HG03139 (cell line): ENCODE results near the gene OR1L6.

Source experiments
- ATAC-seq: cut with Tn5 transposase; IDR thresholded peaks from one replicate; pipeline ENCODE4 v1.9.1; 2021; ENCODE audit not compliant: unreplicated experiment

OR1L6 gene

DNA sequence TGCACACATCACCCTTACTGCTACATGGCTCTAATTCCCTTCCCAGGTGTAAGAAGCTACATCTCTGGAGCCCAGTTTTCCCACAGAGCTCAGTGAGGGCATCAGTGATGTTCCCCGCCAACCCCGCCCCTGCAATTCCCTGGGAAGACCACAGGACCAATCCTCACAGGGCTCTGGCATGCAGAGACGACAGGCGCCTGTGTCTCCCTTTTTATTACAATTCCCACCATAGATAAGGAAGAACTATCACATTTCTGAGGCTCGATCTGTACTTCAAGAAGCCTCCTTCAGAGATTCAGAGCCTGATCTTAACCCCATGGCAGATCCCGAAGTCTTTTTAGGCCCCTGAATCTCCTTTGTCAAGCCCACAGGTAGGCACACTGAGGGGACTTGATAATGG lies at the start of gene OR1L6:
TSS of gene OR1L6 (plus strand) at position 301 of the 400 bp plus-strand sequence. CDS start 7,545 bp downstream, outside the sequence.
- ATAC-seq, result no peak

DNA sequence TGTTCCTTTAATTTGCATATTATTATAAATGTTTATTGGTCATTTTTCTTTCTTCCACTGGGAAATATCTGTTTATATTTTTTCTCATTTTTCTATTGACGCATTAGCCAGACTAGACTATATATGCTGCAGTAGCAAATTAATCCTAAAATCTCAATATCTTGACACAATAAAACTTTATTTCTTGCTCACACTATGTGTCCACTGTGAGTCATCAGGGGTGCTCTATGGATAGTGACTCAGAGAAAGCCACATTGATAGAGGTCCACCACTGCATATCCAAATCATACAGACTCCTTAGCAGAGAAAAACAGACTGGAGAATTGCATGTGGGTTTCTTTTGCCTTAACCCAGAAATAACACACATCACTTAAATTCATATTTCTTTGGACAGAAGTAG lies 46.4 kb upstream of the OR1L6 start:
- no peak for ATAC-seq

DNA sequence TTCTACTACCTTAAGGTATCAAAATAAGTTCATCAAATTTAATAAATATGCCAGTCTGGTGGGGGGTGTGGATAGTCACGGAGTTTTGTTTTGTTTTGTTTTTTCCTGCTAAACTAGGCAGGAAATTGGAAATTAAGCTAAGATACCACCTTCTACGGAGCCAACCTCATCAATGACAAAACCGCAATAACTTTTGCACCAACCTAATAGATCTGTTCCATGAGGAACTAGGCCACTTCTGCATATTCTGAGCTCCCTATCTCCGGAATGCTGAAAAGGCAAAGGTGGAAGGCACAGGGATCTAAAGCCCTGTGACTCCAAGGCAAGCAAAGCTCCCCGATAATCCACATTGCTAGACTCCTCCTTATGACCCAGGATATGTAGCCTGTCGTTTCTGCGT lies 24.1 kb upstream of the OR1L6 start:
- ATAC-seq, result no peak

- ATAC-seq, result no peak
Measured at GRCh38 chr9:122719218-122719617, 22.9 kb upstream of the OR1L6 start.

DNA sequence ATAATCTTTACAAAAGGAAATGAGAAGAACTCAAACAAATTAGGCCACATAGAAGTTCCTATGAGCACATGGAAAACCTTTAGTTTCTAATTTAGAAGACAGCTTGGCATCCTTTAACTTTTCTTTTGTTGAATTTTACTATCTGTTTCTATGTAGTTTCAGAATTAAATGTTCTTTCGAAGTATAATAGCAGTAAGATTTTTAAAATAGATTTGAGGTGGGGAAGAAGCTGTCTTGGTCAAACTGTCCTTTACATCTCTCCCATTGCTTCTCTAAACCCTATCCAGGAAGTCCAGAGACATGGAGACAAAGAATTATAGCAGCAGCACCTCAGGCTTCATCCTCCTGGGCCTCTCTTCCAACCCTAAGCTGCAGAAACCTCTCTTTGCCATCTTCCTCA lies 18.4 kb upstream of the OR1L6 start, which contains the start of gene OR1L4:
TSS of gene OR1L4 (plus strand) at position 301 of the 400 bp plus-strand sequence. CDS start at position 301, 0 bp downstream.
- no peak for ATAC-seq

GRCh38 chr9:122754825-122755224 lies 12.7 kb downstream of the OR1L6 start:
- no peak for ATAC-seq

GRCh38 chr9:122767817-122768216 lies 25.7 kb downstream of the OR1L6 start:
- no peak for ATAC-seq

GRCh38 chr9:122777052-122777451 lies 34.9 kb downstream of the OR1L6 start:
- ATAC-seq, result no peak

DNA sequence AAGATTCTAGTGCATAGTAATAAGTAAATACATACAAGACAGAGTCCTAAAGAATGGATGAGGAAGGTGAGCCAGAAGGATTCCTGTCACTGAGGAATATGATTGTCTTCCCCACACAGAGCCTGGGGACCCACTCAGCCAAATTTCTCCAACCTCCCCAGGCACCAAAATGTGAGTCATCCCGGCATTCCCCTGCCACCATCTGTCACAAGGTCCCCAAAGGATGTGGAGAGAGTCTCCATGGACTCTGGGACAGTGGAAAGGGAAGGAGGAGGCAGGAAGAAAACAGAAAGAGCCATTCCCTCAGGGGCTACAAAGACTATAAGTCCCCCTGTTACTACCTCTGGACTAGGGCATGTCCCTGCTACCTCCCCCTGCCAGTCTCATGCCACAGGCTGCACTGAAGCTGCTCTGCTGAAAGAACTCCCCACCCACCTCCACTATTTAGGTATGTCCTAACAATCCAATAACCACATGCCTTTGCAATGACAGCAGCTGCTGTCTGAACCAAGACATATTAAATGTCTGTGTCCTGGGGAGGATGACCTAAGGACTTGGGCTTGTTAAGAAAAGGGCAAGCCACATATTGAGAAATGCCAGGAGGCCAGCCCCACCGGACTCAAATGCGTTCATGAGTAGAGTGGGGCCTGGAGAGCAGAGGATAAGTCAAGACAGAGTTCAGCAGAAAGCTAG lies 36.0 kb downstream of the OR1L6 start:
- no peak for ATAC-seq

GRCh38 chr9:122779181-122779580 lies 37.1 kb downstream of the OR1L6 start:
- ATAC-seq, result no peak

GRCh38 chr9:122780026-122780425 lies 37.9 kb downstream of the OR1L6 start:
- ATAC-seq, result no peak

DNA sequence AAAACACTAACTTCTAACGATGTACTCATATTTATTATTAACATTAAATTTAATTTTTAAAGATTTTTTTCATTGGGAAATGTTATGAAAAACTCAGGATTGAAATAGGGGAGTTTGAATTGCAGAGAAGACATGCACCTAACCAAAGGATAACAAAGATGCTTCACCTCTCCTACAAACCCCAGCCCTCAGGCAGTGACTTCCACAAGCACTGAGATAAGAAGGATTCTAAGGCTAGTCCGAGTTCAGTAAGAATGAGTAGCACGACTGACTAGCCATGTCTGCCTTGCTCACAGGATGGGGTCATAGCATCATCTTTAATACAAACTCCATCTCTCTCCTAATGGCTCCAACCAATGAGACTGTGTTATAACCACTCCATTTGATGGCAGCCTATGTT lies 39.6 kb downstream of the OR1L6 start:
- ATAC-seq, result no peak

- ATAC-seq, result no peak
Measured at GRCh38 chr9:122785269-122785668, 43.2 kb downstream of the OR1L6 start.

GRCh38 chr9:122786338-122786737 lies 44.2 kb downstream of the OR1L6 start:
- no peak for ATAC-seq

- no peak for ATAC-seq
Measured at GRCh38 chr9:122788831-122789230, 46.7 kb downstream of the OR1L6 start, which contains the start of gene OR5C1. TSS of gene OR5C1 (plus strand) at chr9:122788933. CDS start at chr9:122788933, 0 bp downstream.

DNA sequence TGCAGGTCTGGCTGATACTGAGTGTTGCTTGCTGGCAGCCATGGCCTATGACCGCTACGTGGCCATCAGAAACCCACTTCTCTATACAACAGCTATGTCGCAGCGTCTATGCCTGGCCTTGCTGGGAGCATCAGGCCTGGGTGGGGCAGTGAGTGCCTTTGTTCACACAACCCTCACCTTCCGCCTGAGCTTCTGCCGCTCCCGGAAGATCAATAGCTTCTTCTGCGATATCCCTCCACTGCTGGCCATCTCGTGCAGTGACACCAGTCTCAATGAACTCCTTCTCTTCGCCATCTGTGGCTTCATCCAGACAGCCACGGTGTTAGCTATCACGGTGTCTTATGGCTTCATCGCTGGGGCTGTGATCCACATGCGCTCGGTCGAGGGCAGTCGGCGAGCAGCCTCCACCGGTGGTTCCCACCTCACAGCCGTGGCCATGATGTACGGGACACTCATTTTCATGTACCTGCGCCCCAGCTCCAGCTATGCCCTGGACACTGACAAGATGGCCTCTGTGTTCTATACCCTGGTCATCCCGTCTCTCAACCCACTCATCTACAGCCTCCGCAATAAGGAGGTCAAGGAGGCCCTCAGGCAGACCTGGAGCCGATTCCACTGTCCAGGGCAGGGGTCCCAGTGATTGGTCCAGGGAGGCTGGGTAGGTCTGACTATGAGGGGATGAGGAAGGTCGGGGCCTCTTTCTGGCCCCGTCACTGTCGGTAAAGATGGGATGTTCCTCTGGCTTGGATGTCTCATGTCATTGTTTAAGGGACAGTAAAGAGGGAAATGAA lies 47.3 kb downstream of the OR1L6 start:
- no peak for ATAC-seq

- ATAC-seq, result no peak
Measured at GRCh38 chr9:122791872-122792669, 50.0 kb downstream of the OR1L6 start.

GRCh38 chr9:122797316-122798063 lies 55.4 kb downstream of the OR1L6 start:
- ATAC-seq, result no peak
